ENCODE results near the gene FHL3. TPM values are rescaled to one million over a fixed set of nuclear protein-coding genes. Genes with fewer than 3 reads are reported as not detected.
A peak's percentile ranks its signal among the peaks of the same experiment; 100 is the strongest.

The FHL3 gene
- total RNA-seq, 1 experiment from 2014 or later: 11.8 TPM

GRCh38 chr1:38004284-38005108, 818 bp downstream of the FHL3 start:
- ChIA-PET CTCF (no interaction called here), POLR2A (no interaction called here)
- H3K27me3 ChIP-seq (replicated peaks; ENCODE audit: control insufficient read depth, insufficient read depth, low read length): no peaks in the 10 kb centered on the region
- H3K36me3 ChIP-seq (ENCODE audit: control insufficient read depth, insufficient read depth, low read length): no peaks in the 10 kb centered on the region
- DNase-seq: no peak
- no peaks in the 10 kb centered on the region for H3K9me3 ChIP-seq
- peak overlapping the region; percentile 86 for H3K4me3 Mint-ChIP-seq (ENCODE audit: unreplicated experiment)
- BruUV-seq (replicated peaks): TSS peak; percentile 73
- peak overlapping the region; percentile 68 for H3K4me3 ChIP-seq (ENCODE audit: low read depth, low read length)
- H3K27ac Mint-ChIP-seq (ENCODE audit: unreplicated experiment): peak overlapping the region; percentile 63
- no peak for TF ChIP-seq CTCF (IDR thresholded peaks at IDR 0.05; ENCODE audit: insufficient read depth in 1 of 2, low read depth in 1 of 2, low read length in 1 of 2, severe bottlenecking in 1 of 2, unreplicated experiment in 1 of 2)
- H3K4me1 Mint-ChIP-seq (ENCODE audit: low read depth, unreplicated experiment): peaks cover 13% of the 10 kb centered on the region
- H3K36me3 Mint-ChIP-seq (ENCODE audit: insufficient read depth, unreplicated experiment): no peaks in the 10 kb centered on the region
- intact Hi-C loops (cut with micrococcal nuclease; ENCODE audit: unreplicated experiment): no loop called here
- H3K4me1 ChIP-seq: peaks cover 26% of the 10 kb centered on the region
- no peaks in the 10 kb centered on the region for H3K27me3 Mint-ChIP-seq (ENCODE audit: insufficient read depth, unreplicated experiment)
- H3K9me3 Mint-ChIP-seq (ENCODE audit: unreplicated experiment): no peaks in the 10 kb centered on the region

- intact Hi-C loops (cut with micrococcal nuclease; ENCODE audit: unreplicated experiment): no loop called here
- ChIA-PET POLR2A (no interaction called here), CTCF (no interaction called here)
- Mint-ChIP-seq H3K27ac (ENCODE audit: unreplicated experiment) (peak overlapping the region; percentile 63), H3K27me3 (ENCODE audit: insufficient read depth, unreplicated experiment) (no peaks in the 10 kb centered on the region), H3K9me3 (ENCODE audit: unreplicated experiment) (no peaks in the 10 kb centered on the region), H3K36me3 (ENCODE audit: insufficient read depth, unreplicated experiment) (no peaks in the 10 kb centered on the region), H3K4me1 (ENCODE audit: low read depth, unreplicated experiment) (peaks cover 17% of the 10 kb centered on the region), H3K4me3 (ENCODE audit: unreplicated experiment) (peak overlapping the region; percentile 86)
- BruUV-seq (replicated peaks): no TSS peak
- H3K27me3 ChIP-seq (replicated peaks; ENCODE audit: control insufficient read depth, insufficient read depth, low read length): no peaks in the 10 kb centered on the region
- H3K4me1 ChIP-seq: peaks cover 29% of the 10 kb centered on the region
- H3K4me3 ChIP-seq (ENCODE audit: low read depth, low read length): peak overlapping the region; percentile 68
- no peak for TF ChIP-seq CTCF (IDR thresholded peaks at IDR 0.05; ENCODE audit: insufficient read depth in 1 of 2, low read depth in 1 of 2, low read length in 1 of 2, severe bottlenecking in 1 of 2, unreplicated experiment in 1 of 2)
- no peaks in the 10 kb centered on the region for H3K9me3 ChIP-seq
- no peak for DNase-seq
- H3K36me3 ChIP-seq (ENCODE audit: control insufficient read depth, insufficient read depth, low read length): no peaks in the 10 kb centered on the region
These were observed 1.8 kb downstream of the FHL3 start for GRCh38 chr1:38003261-38004250.
